ENCODE measurements around the gene COX19.
"Not testable (repeated sequence)": the region's sequence is repeated elsewhere in the genome, so short reads cannot be mapped to it uniquely, and the experiment has no call there.

Gene COX19

DNA sequence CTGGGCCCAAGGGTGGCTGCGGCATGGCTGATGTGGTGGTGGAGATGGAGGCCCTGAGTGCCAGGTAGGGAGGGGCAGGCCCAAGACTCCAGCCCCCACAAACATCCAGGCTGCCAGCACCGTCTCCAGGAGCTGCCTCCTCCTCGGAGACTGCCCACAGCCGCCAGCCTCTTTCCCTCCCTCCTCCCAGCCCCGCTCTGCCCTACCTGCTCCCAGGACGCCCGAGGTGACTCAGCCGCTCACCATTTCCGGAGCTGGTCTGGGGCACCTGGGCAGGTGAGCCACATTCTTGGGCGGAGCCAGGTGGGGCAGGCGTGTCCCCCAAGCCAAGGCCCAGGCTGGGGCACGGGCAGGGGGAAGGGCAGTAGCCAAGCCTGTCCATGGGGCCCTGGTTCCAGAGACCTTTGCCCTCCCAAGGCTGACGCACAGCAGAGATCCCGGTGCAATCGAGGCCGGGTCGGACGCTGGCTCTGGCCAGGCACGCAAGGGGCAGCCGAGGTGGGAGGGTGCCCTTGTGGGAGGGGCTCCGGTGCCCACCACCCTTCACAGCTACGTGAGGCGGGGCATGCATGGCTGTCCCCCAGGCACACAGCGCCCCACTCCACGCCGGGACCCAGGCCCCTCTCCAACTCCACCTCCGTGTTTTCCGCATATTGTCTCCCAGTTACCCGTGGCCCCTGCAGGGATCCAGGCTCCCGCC is 29.6 kb downstream of the COX19 start:
- no peak for DNase-seq (ENCODE audit: low read depth, low spot score)

DNA sequence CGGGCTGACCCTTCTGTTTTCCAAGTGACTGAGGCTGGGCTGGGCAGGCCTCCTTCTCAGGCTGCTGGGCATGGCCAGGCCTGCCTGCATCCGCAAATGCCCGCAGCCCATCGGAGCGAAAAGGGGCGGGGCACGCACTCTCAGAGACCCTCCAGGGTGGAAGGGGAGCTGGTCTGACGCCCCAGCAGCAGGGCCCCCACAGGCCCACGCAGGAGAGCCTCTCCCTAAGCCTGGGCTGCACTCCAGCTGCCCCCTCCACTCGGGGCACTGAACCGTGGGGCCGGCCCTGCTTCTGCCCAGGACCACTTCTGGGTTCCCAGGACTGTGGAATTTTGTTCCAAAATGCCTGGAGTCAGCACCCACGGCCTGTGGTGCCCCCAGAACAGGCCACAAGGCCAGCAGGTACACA is 30.2 kb downstream of the COX19 start:
- DNase-seq (ENCODE audit: low read depth, low spot score), result no peak

GRCh38 chr7:944744-945143 is 30.6 kb downstream of the COX19 start:
- no peak for DNase-seq (ENCODE audit: low read depth, low spot score)

DNA sequence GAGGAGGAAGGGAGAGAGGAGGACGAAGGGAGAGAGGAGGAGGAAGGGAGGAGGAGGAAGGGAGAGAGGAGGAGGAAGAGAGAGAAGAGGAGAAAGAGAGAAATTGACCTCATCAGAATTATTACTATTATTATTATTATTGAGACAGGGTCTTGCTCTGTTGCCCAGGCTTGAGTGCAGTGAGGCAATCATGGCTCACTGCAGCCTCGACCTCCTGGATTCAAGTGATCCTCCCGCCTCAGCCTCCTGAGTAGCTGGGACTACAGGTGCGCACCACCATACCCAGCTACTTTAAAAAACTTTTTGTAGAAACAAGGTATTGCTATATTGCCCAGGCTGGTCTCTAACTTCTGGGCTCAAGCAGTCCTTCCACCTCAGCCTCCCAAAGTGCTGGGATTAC is 31.6 kb downstream of the COX19 start:
- DNase-seq (ENCODE audit: low read depth, low spot score), result not testable (repeated sequence)

- DNase-seq (ENCODE audit: low read depth, low spot score), result no peak
Observed at GRCh38 chr7:940599-941408, 34.5 kb downstream of the COX19 start.

DNA sequence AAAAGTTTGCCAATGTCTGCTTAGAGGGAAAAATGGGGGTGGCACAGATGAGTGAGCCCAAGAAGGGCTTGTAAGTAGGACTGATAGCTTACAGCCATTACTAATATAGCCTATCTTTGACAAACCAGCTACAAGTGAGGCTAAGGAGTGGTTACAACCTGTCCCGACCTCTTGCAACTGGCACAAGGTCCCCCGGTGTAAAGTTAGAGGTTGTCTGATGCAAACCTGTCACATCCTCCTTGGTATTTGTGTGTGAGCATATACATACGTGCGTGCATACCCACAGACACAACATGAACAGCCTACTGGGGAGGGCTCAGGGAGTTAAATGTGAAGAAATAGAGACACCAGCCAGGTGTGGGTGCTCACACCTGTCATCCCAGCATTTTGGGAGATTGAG is 35.5 kb downstream of the COX19 start:
- no peak for DNase-seq (ENCODE audit: low read depth, low spot score)

GRCh38 chr7:938546-939185 is 36.7 kb downstream of the COX19 start:
- DNase-seq (ENCODE audit: low read depth, low spot score), result no peak

DNA sequence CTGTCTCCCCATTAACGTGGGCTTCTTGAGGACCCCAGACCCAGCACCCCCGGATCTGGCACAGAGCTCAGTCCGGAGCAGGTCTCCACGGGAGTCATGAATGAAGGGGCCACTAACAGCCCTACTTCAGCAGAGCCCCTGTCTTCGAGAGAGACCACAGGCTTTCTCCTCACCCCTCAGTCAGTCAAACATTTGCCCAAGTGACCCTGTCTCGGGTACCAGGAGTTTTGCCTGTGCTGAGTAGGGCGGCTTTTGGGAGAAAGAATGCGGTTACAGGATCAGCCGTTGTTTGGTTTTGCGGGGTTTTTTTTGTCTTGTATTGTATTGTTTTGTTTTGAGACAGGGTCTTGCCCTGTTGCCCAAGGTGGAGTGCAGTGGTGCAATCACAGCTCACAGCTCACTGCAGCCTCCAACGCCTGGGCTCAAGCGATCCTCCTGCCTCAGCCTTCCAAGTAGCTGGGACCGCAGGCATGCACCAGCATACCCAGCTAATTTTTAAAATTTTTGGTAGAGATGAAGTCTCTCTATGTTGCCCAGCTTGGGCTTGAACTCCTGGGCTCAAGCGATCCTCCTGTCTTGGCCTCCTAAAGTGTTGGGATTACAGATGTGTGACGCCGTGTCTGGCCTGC is 37.4 kb downstream of the COX19 start:
- DNase-seq (ENCODE audit: low read depth, low spot score), result no peak

DNA sequence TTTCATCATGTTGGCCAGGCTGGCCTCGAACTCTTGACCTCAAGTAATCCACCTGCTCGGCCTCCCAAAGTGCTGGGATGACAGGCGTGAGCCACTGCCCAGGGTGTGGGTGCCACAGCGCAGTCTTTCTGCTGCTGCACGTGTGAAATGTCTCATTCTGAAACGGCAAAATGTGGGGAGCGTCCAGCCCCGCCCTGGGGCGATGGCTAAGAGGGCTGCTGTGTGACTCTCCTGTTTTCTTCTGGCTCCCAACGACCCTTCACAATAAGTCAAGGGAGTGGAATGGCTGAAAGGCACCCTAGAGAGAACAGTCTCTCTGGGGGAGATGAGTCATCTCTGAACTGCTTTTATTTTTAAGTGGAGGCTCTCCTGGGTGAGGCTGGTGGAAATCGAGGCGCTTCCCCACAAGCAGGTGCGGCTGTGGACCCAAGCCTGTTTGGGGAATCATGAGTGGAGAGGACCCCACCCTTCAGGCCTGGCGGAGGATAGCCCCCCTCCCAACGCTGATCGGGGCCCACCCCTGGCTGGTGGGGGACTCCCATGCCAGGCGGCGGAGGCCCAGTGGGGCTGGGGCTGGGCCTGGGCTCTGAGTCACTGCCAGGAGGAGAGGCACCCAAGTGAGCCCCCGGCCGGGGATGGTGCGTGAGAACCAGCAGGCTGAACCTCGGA is 38.8 kb downstream of the COX19 start:
- no peak for DNase-seq (ENCODE audit: low read depth, low spot score)

DNA sequence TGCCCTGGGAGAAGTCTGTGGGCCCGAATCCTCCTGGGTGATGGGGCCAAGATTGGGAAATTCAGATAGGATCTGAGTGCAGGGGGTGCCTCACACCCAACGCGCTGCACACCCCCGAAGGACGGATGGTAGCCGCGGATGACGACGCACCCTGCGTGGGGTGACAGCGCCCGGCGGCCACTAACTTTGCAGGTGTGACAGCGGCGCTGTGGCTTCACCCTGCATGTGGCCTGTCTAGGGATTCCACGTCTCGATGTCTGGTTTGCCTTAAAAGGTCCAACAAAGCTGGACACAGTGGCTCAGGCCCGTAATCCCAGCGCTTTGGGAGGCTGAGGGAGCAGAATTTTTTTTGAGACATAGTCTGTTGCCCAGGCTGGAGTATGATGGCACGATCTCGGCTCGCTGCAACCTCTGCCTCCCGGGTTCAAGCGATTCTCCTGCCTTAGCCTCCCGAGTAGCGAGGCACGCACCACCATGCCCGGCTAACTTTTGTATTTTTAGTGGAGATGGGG is 39.4 kb downstream of the COX19 start:
- DNase-seq (ENCODE audit: low read depth, low spot score), result no peak

GRCh38 chr7:935164-935873 is 40.0 kb downstream of the COX19 start:
- no peak for DNase-seq (ENCODE audit: low read depth, low spot score)

DNA sequence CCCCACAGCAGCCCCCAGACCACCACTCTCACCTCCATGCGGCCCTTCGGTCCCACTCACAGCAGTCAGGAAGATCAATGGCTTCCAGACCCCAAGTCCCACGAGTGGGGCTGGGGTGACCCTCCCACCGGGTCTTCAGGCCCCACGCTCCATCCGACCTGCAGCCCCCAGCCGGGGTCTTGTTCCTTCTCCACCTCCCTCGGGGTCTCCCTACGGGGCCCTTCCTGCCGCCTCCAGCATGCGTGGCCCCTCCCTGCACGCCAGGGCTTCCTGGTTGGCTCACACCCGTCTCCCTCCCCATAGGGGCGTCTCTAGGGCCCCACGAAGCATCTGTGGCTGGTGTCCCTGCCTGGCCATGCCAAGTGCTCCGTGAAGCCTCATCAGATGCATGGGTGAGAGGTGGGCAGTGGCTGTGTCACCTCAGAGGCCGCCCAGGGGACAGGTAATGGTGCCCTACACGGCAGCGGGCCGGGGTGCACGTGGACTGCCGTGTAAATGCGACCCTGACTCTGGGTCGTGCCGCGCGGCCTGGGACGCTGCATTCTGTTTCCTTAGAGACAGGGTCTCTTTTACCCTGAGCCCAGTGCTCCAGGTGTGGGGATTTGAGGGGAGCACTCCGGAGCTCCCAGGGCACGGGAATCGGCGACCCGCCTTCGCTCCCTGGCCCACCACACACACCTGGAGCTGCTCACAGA is 40.7 kb downstream of the COX19 start:
- DNase-seq (ENCODE audit: low read depth, low spot score), result no peak

GRCh38 chr7:932651-932975 is 42.7 kb downstream of the COX19 start:
- no peak for DNase-seq (ENCODE audit: low read depth, low spot score)

- no peak for DNase-seq (ENCODE audit: low read depth, low spot score)
Observed at GRCh38 chr7:931871-932650, 43.3 kb downstream of the COX19 start.

- no peak for DNase-seq (ENCODE audit: low read depth, low spot score)
Observed at GRCh38 chr7:930975-931758, 44.2 kb downstream of the COX19 start.

DNA sequence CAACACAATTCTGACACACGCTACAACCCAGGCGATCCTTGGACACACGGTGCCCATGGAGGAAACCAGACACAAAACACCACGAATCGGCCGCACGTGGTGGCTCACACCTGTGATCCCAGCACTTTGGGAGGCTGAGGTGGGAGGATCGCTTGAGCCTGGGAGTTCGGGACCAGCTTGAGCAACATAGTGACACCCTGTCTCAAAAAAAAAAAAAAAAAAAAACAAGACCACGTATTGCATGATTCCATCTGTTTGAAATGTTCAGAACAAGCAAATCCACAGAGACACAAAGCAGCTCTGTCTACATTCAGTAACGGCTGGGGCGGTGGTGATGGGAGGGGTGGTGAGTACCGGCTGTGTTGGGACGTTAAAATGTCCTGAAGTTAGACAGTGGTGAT is 46.0 kb downstream of the COX19 start:
- no peak for DNase-seq (ENCODE audit: low read depth, low spot score)

DNA sequence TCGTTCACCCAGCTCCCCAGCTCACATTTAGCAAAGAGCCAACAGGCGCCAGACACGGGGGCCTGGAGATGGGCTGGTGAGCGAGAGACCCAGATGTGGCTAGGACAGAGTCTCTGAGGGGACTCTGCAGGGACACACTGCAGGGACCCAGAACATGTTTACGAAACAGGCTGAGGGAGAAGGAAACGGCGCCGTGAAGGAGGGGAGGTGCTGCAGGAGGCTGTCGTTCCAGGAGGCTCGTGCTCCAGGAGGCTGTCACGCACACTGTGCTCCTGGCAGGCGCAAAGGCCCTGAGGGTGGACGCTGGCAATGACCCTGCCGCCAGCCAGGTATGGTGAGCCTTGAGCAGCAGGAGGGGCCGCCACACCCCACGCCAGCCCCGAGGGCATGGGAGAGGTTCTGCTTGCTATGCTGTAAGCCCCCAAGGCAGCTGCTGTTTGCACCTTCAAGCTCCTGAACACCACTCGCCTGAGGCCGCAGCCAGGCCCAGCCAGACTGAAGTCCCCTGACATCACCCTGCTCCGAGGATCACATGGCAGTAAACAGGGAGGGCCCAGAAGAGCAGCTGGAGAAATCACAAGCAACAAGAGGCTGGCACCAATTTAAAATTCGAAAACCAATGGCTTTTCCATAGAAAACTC is 48.2 kb downstream of the COX19 start:
- DNase-seq (ENCODE audit: low read depth, low spot score), result no peak
